HL-60 (cell line): ENCODE measurements around the gene RHOF.

Source experiments
- CTCF ChIP-seq: IDR thresholded peaks from one replicate; pipeline ENCODE4 v1.5.1; 2011; ENCODE audit warnings: low read length, control low read depth, inconsistent platforms; ENCODE audit not compliant: insufficient read depth
- POLR2AphosphoS5 ChIP-seq: IDR thresholded peaks from 2 replicates; pipeline ENCODE4 v1.6.1; 2012; ENCODE audit warnings: low read depth

DNA sequence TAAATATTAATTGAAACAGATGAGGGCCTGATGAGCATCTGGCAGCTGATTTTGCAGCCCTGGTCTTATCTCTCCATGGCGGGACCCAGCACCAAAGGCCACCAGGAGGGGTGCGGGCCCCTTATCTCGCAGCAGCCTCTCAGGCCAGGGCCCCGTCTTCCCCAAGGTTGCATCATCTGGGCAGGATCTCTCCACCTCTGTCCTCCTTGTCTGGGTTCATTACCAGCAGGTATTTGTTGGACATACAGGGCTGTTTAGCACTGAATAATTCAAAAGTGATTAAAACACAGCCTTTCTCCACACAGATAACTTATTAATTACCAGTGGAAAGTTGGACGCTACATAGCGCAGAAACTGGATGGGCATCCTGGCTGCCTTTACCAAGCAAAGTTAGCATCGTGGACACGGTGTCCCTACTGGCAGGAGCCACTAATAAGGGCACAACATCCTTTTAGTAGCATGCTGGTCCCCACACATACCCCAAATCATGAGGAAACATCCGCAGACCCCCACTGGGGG, 55.1 kb downstream of the RHOF start:
- no peak for TF ChIP-seq POLR2AphosphoS5
- TF ChIP-seq CTCF, result no peak
